Panc1 (cell line): ENCODE results near the gene ADI1. TPM values are rescaled to one million over a fixed set of nuclear protein-coding genes. Genes with fewer than 3 reads are reported as not detected.

ENCODE experiments used
- ATAC-seq: fragments of 200-7000 bp; cut with Tn5 transposase; 2 replicates; pipeline ENCODE4 v1.9.1; 2020; ENCODE audit warnings: mild to moderate bottlenecking, moderate library complexity
- BruUV-seq: library from RNA; stranded (reverse); fragments of 400-500 nt; replicated peaks from 2 replicates; lab custom pipeline; 2021; lab: Mats Ljungman, UMichigan
- CTCF ChIA-PET: fragments of 300-600 bp; sonication (Branson Sonifier 250); formaldehyde crosslinking; loops from one replicate; lab custom pipeline; 2022; ENCODE audit warnings: antibody characterized with exemption; lab: Charles Lee
- POLR2A ChIA-PET: fragments of 300-600 bp; sonication (Branson Sonifier 250); formaldehyde crosslinking; loops from one replicate; lab custom pipeline; 2022; ENCODE audit warnings: antibody characterized with exemption; lab: Charles Lee
- DNase-seq: peaks from one replicate; pipeline ENCODE4 v3.0.0-alpha.2; 2010; ENCODE audit warnings: low read depth, low spot score
- H3K27ac ChIP-seq: 2 replicates; pipeline ENCODE4 v1.5.1; 2011; ENCODE audit warnings: mild to moderate bottlenecking, low read length, inconsistent platforms
- H3K27me3 ChIP-seq: fragments of 200-500 bp; sonication (Bioruptor generic); 2 replicates; pipeline ENCODE4 v1.6.0; 2014; ENCODE audit warnings: low read length, inconsistent platforms; ENCODE audit not compliant: control insufficient read depth, insufficient read depth
- H3K36me3 ChIP-seq: fragments of 200-500 bp; sonication (Bioruptor generic); 2 replicates; pipeline ENCODE4 v1.5.1; 2014; ENCODE audit warnings: inconsistent platforms, mild to moderate bottlenecking, low read length, moderate library complexity; ENCODE audit not compliant: control insufficient read depth, insufficient read depth
- H3K4me1 ChIP-seq: 2 replicates; pipeline ENCODE4 v1.5.1; 2011; ENCODE audit warnings: inconsistent platforms, mild to moderate bottlenecking, low read length, moderate library complexity; ENCODE audit not compliant: control insufficient read depth, insufficient read depth
- H3K4me3 ChIP-seq, 2 experiments: 2 replicates each; pipeline ENCODE4 v1.5.1; 2011 to 2012; ENCODE audit warnings: low read depth in 2 of 2, low read length in 2 of 2, mild to moderate bottlenecking in 2 of 2, inconsistent platforms in 1 of 2, moderate library complexity in 1 of 2
- H3K9me3 ChIP-seq: fragments of 200-500 bp; sonication (Bioruptor generic); 2 replicates; pipeline ENCODE4 v1.5.1; 2014; ENCODE audit warnings: low read depth, mild to moderate bottlenecking, inconsistent platforms, low read length, moderate library complexity; ENCODE audit not compliant: control insufficient read depth, insufficient read depth
- POLR2AphosphoS5 ChIP-seq: IDR thresholded peaks from 2 replicates; pipeline ENCODE4 v1.6.1; 2012; ENCODE audit warnings: mild to moderate bottlenecking, low read depth, low read length, moderate library complexity
- SIN3A ChIP-seq: IDR thresholded peaks from 2 replicates; pipeline ENCODE4 v1.6.1; 2012; ENCODE audit warnings: low read depth, mild to moderate bottlenecking, low read length, moderate library complexity, borderline replicate concordance; ENCODE audit not compliant: insufficient read depth
- TCF7L2 ChIP-seq: IDR thresholded peaks from 2 replicates; pipeline ENCODE4 v1.6.1; 2011; ENCODE audit warnings: mild to moderate bottlenecking, low read depth, low read length, inconsistent platforms
- in situ Hi-C: cut with HindIII; loops from 2 replicates; pipeline ENCODE4 v1.10.0; 2016; ENCODE audit warnings: low sequenced_read_pairs, low pct_unique_long_range_greater_than_20kb
- intact Hi-C: fragments of 100-400 bp; cut with micrococcal nuclease; formaldehyde crosslinking; loops from one replicate; pipeline ENCODE4 v1.10.0; 2022; ENCODE audit not compliant: unreplicated experiment
- total RNA-seq: library from RNA; stranded (reverse); gene quantifications from one replicate; pipeline ENCODE4 v1.2.1, GENCODE V29; 2021; ENCODE audit not compliant: unreplicated experiment
- TF ChIP-seq, protein P1 (sequence below), 2 experiments: IDR thresholded peaks; 2 replicates each; pipeline ENCODE4 v1.6.1; 2011 to 2012; ENCODE audit warnings: low read depth in 2 of 2, control low read depth in 1 of 2, low read length in 1 of 2, mild to moderate bottlenecking in 1 of 2, moderate library complexity in 1 of 2; ENCODE audit not compliant: insufficient read depth in 1 of 2
- TF ChIP-seq, protein P2 (sequence below): fragments of 450-650 bp; IDR thresholded peaks from 2 replicates; pipeline ENCODE4 v1.5.1; 2017; ENCODE audit warnings: mild to moderate bottlenecking

ADI1 gene
- total RNA-seq, 1 experiment from 2014 or later = 42.9 TPM

DNA sequence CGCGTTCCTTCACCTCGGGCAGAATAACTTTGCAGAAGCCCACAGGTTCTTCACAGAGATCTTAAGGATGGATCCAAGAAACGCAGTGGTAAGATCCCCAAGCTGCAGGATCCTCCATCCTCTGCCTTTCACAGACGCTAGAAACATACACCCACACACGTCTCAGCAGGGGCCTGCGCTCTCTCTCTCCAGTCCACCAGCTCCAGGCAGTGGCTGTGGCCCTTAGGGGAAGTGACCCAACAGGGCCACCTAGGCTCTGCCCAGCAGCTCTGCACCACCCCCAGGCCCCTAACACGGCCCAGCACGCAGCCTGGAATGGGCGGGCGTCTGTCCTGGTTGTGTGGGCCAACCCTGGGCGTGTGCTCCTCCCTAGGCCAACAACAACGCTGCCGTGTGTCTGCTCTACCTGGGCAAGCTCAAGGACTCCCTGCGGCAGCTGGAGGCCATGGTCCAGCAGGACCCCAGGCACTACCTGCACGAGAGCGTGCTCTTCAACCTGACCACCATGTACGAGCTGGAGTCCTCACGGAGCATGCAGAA is 40.4 kb downstream of the ADI1 start:
- ChIA-PET CTCF (no interaction called here), POLR2A (no interaction called here)
- Histone ChIP-seq H3K36me3 (no peaks in the 10 kb centered on the region), H3K4me3 (no peak overlapping the region), H3K9me3 (no peaks in the 10 kb centered on the region), H3K27ac (no peak overlapping the region), H3K4me1 (no peaks in the 10 kb centered on the region; the same call in 1 of the 2 replicates), H3K27me3 (no peaks in the 10 kb centered on the region)
- intact Hi-C loops (no loop called here), in situ Hi-C loops (no loop called here)
- DNase-seq = no peak
- TF ChIP-seq, protein P1, sequence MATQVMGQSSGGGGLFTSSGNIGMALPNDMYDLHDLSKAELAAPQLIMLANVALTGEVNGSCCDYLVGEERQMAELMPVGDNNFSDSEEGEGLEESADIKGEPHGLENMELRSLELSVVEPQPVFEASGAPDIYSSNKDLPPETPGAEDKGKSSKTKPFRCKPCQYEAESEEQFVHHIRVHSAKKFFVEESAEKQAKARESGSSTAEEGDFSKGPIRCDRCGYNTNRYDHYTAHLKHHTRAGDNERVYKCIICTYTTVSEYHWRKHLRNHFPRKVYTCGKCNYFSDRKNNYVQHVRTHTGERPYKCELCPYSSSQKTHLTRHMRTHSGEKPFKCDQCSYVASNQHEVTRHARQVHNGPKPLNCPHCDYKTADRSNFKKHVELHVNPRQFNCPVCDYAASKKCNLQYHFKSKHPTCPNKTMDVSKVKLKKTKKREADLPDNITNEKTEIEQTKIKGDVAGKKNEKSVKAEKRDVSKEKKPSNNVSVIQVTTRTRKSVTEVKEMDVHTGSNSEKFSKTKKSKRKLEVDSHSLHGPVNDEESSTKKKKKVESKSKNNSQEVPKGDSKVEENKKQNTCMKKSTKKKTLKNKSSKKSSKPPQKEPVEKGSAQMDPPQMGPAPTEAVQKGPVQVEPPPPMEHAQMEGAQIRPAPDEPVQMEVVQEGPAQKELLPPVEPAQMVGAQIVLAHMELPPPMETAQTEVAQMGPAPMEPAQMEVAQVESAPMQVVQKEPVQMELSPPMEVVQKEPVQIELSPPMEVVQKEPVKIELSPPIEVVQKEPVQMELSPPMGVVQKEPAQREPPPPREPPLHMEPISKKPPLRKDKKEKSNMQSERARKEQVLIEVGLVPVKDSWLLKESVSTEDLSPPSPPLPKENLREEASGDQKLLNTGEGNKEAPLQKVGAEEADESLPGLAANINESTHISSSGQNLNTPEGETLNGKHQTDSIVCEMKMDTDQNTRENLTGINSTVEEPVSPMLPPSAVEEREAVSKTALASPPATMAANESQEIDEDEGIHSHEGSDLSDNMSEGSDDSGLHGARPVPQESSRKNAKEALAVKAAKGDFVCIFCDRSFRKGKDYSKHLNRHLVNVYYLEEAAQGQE (IDR thresholded peaks at IDR 0.05; ENCODE audit: insufficient read depth in 1 of 2, low read depth in 2 of 2, low read length in 1 of 2) = no peak
- no peak for ATAC-seq
- no TSS peak for BruUV-seq

DNA sequence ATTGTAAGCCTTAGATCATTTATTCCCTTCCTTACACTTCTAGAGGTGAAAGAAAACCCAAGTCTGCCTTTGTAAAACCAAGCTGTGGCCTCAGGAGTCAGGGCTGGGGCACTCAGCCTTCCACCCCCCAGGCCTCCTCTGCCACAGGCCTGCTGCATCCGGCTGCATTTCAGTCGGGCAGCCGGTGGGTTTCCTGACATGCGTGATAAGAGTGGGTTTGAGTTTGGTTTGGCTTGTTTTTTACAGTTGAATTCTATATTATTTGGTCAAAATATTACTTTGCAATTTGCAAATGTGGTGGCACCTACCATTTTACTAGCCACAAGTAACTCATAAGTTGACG is 42.4 kb downstream of the ADI1 start:
- H3K9me3 ChIP-seq = no peaks in the 10 kb centered on the region
- ChIA-PET CTCF (no interaction called here), POLR2A (no interaction called here)
- DNase-seq = no peak
- no peaks in the 10 kb centered on the region for H3K27me3 ChIP-seq
- intact Hi-C loops (no loop called here), in situ Hi-C loops (no loop called here)
- H3K4me3 ChIP-seq = no peak overlapping the region
- H3K36me3 ChIP-seq = no peaks in the 10 kb centered on the region
- TF ChIP-seq TCF7L2 (no peak), SIN3A (no peak), POLR2AphosphoS5 (no peak)
- TF ChIP-seq, protein P1 (IDR thresholded peaks at IDR 0.05; ENCODE audit: insufficient read depth in 1 of 2, low read depth in 2 of 2, low read length in 1 of 2) = no peak
- TF ChIP-seq, protein P2, sequence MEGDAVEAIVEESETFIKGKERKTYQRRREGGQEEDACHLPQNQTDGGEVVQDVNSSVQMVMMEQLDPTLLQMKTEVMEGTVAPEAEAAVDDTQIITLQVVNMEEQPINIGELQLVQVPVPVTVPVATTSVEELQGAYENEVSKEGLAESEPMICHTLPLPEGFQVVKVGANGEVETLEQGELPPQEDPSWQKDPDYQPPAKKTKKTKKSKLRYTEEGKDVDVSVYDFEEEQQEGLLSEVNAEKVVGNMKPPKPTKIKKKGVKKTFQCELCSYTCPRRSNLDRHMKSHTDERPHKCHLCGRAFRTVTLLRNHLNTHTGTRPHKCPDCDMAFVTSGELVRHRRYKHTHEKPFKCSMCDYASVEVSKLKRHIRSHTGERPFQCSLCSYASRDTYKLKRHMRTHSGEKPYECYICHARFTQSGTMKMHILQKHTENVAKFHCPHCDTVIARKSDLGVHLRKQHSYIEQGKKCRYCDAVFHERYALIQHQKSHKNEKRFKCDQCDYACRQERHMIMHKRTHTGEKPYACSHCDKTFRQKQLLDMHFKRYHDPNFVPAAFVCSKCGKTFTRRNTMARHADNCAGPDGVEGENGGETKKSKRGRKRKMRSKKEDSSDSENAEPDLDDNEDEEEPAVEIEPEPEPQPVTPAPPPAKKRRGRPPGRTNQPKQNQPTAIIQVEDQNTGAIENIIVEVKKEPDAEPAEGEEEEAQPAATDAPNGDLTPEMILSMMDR = no peak
- no peak for ATAC-seq
- no peak overlapping the region for H3K27ac ChIP-seq
- H3K4me1 ChIP-seq = no peaks in the 10 kb centered on the region
- no TSS peak for BruUV-seq
